NB4 (cell line): Measurements from ENCODE around the gene TNFRSF14.

ENCODE experiments used
- DNase-seq: peaks from one replicate; pipeline ENCODE4 v3.0.0; 2010; ENCODE audit warnings: low read depth
- H3K4me3 ChIP-seq: one replicate; pipeline ENCODE4 v1.5.1; 2011; ENCODE audit warnings: mild to moderate bottlenecking, low read depth, low read length, moderate library complexity
- CTCF ChIP-seq: IDR thresholded peaks from one replicate; pipeline ENCODE4 v1.5.1; 2012; ENCODE audit warnings: low read depth, low read length
- MAX ChIP-seq: IDR thresholded peaks from 2 replicates; pipeline ENCODE4 v1.6.1; 2011; ENCODE audit warnings: low read depth, low read length
- MYC ChIP-seq: IDR thresholded peaks from 2 replicates; pipeline ENCODE4 v1.6.1; 2011; ENCODE audit warnings: low read depth, low read length
- POLR2A ChIP-seq: IDR thresholded peaks from 2 replicates; pipeline ENCODE4 v1.6.1; 2011; ENCODE audit warnings: mild to moderate bottlenecking; ENCODE audit not compliant: insufficient read length; ENCODE audit errors: extremely low read depth

The TNFRSF14 gene

GRCh38 chr1:2607641-2608091, 51.5 kb downstream of the TNFRSF14 start:
- TF ChIP-seq MYC = no peak
- TF ChIP-seq MAX = no peak
- no peak for TF ChIP-seq CTCF
- DNase-seq = no peak
- H3K4me3 ChIP-seq = no peak overlapping the region

DNA sequence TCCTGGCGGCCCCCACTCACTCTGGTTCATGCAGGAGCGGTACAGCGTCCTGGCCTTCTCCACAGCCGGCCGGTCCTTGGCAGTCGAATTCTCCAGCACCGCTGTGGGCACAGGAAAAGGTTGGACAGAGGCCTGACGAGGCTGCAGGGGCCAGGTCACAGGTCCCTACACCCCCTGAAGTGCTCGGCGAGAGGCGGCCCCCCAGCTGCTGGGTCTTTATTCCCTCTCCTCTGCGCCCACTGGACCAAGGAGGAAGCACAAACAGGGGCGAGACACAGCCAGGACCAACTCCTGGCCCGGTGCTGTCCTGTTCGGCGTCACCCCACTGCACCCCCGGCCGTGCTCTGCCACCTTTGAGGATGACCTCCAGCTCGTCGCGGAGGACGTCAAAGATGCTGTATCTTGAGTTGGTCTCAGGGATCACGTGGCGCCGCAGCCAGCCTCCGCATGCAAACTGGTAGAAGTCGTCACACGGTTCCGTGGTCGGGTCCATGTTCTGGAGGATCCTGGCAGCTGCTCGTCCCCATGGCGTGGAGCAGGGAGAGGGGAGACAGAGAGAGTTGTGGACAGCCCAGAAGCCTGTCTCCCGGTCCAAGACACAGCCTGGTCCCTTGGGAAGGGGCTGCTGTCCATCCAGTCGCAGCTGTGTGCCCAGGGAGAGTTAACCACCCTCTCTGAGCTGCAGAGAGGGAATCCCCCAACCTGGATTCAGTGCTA, 53.3 kb downstream of the TNFRSF14 start:
- DNase-seq = no peak
- TF ChIP-seq MAX = no peak
- no peak overlapping the region for H3K4me3 ChIP-seq

GRCh38 chr1:2610036-2610959, 54.1 kb downstream of the TNFRSF14 start:
- TF ChIP-seq MAX (no peak), POLR2A (no peak), MYC (no peak), CTCF (no peak)
- H3K4me3 ChIP-seq = no peak overlapping the region
- DNase-seq = no peak

DNA sequence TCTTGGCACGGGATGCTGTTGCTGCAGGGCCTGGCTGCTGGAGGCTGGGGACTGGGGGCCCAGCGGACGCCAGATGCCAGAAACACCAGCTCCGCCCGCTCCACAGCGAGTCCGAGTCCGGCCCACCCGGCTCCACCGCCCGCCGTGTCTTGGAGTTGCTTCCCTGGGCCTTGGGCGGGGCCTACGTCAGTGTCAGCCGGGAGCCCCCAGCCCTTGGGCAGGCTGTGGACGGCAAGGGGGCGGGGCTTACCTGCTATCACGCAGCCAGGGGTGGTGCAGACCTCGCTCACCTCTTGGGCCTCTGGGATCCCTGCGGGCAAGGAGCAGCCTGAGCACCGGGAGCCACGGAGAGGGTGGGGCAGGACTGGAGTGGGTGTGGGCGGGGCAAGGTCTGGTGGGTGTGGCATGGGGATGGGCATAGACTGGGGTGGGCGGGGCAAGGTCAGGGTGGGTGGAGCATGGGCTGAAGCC, 54.9 kb downstream of the TNFRSF14 start:
- DNase-seq = no peak
- TF ChIP-seq POLR2A = no peak
- no peak for TF ChIP-seq CTCF
- no peak for TF ChIP-seq MAX
- TF ChIP-seq MYC = no peak
- H3K4me3 ChIP-seq = no peak overlapping the region

DNA sequence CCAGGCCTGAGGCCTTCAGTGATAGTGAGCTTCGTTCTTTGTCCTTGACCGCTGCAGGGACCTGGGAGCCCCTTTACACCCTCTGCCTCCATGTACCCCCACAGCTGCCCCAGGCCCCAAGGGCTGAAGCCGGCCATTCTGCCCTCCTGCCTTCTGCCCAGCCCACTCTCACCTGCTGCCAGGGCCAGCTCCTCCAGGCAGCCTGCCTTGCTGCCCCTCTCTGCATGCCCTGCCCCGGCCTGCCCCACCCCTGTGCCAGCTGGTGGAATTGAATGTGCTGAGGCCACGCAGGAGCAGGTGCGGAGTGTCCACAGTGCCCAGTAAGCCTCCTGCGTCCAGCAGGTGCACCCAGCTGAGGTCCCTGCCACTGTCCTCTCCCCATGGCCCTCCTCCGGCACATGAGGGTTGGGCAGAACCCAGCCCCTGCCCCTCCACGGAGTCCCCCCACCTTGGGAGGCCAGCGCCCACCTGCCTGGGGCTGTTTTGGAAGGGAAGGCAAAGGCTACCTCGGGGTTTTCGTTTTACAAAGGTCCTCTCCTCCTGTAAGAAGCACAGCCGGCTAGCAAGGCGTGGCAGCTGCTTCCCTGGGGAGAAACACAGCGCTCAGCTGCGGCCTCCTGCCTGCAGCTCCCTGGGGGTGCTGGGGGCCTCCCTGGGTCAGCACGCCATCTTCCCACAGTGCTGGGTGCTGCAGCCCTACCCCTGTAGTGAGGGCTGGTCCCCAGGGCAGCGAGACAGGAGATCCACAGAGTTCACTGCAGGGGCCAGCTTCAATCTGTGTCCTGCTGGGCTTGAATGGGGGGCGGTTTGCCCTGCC, 55.7 kb downstream of the TNFRSF14 start:
- DNase-seq = peak; percentile 59
- no peak overlapping the region for H3K4me3 ChIP-seq
- no peak for TF ChIP-seq MAX
- no peak for TF ChIP-seq MYC
- no peak for TF ChIP-seq CTCF
- no peak for TF ChIP-seq POLR2A
